CD4-positive, alpha-beta T cell treated with Interleukin-6 for 4 hours (primary cell): ENCODE results near the gene ACR.
A peak's percentile ranks its signal among the peaks of the same experiment; 100 is the strongest.

Experiments
- DNase-seq: peaks from one replicate; pipeline ENCODE4 v3.0.0-alpha.2; 2020; ENCODE audit warnings: mixed read lengths

Gene ACR

DNA sequence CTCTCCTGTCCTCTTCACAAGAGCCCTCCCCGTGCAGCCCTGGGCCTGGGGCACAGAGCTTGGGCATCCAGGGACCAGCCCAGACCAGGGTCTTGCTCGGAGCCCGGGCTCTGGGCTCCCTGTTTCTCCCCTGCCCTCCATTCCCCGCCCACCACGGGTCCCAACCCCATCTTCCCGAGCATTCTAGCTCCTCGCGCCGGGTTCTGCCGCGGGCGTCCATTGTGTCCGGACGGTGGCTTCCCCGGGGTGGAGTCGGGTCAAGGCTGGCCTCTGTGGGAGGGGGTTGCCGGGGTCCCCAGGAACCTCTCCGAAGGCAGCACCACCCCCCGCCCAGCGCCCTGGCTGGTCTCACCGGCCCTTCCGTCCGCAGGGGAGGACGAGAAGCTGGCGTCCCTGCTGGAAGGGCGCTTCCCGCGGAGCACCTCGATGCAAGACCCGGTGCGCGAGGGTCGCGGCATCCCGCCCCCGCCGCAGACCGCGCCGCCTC lies 18.1 kb upstream of the ACR start:
- DNase-seq: no peak

GRCh38 chr22:50720301-50721256 lies 17.4 kb upstream of the ACR start:
- no peak for DNase-seq

DNA sequence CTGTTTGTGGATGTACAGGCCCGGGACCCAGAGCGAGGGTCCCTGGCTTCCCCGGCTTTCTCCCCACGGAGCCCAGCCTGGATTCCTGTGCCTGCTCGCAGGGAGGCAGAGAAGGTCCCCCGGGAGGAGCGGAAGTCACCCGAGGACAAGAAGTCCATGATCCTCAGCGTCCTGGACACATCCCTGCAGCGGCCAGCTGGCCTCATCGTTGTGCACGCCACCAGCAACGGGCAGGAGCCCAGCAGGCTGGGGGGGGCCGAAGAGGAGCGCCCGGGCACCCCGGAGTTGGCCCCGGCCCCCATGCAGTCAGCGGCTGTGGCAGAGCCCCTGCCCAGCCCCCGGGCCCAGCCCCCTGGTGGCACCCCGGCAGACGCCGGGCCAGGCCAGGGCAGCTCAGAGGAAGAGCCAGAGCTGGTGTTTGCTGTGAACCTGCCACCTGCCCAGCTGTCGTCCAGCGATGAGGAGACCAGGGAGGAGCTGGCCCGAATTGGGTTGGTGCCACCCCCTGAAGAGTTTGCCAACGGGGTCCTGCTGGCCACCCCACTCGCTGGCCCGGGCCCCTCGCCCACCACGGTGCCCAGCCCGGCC lies 16.7 kb upstream of the ACR start:
- no peak for DNase-seq

- DNase-seq: no peak
These were observed 15.8 kb upstream of the ACR start for GRCh38 chr22:50722048-50722701.

GRCh38 chr22:50722716-50723428 lies 15.1 kb upstream of the ACR start:
- DNase-seq: no peak

DNA sequence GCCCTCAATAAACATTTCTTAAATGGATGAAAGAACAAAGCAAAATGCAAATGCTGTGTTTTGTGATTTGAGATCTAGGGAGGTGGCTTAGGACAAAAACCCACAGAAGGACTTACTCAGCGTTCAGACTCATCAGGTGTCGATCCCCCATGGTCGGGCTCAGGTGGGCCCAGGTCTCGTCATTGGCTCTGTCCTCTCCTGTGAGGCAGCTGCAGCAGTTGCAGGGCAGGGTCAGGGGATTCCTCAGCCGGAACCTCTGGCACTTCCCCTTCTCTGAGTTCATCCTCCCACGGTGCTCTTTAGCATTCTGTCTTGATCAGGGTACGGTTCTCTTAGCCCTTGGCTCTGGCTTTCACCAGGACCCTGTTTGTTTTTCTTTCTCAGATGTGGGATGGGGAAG lies 14.0 kb upstream of the ACR start:
- DNase-seq: no peak

DNA sequence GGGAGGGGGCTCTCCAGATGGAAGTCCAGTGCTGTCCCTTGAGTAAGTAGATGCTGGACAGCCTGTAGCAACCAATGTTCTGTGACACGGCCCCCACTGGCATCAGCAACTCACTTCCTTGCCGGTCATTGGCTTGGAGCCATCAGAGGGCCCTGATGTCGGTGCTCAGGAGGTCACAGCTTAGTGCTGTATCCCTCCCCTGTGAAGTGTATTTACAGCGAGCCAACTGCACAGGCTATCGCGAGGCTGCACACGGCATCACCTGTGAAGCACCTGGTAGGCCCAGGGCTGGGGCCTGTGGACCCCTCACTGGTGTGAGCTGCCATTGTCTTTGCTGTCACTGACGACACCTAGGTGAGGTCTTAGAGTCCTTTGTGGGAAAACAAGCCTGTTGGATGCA lies 13.4 kb upstream of the ACR start:
- DNase-seq: no peak

GRCh38 chr22:50725597-50725996 lies 12.4 kb upstream of the ACR start:
- no peak for DNase-seq

- DNase-seq: no peak
These were observed 11.2 kb upstream of the ACR start for GRCh38 chr22:50726643-50727340.

DNA sequence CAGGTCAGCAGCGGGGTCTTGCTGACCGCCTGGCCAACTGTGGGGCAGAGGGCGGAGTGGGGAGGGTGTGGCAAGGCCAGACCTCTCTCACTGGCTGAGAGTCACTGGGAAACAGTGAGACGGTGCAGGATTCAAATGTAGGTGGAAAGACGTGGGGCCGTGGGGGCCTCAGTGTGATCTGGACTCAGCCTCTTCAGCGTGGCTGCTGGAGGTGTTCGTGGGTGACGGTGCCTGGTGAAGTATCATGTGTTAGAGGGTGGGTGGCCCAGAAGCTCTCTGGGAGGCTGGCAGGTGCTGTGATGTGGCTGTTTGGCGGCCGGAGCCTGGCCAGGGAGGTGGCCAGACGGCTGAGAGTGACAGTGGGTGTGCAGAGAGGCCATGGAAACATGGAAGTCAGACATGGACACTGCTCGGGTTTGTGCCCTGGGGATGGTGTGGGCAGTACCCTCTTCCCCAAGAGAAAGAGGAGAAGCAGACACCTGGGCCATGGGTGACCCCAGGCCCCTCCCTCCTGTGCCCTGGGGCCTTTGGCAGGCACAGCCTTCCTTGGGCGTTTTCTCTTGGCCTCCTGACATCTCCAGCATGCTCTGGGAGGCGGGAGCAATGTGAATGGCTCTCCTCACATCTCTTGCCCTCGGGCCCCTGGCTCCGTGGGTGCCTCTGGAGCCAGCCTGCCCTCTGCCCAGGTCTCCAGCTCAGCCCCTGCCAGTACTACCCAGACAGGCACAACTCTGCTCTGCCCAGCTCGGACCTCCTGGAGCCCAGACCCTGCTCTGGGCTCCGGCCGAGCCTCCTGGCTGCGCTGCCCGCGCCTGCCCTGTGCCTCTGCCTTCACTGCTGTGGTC lies 10.1 kb upstream of the ACR start:
- no peak for DNase-seq

DNA sequence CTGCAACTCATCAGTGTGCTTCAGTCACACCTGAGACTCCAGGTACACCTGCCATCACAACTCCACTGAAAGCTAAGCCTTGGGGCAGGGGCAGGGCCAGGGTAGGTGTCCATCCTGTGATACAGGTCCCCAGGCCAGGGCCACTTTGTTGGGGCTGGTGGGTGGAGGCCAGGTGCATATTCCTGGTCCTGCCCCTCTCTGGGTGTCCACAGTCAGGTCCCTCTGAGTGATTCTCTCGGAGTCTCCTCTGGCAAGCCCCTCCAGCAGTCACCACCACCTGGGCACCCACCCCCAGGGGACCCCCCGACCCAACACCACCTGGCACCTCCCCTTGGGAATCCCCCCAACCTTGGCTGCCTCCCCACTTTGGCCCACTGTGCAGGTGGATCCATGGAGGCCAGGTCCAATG lies 9.5 kb upstream of the ACR start:
- no peak for DNase-seq

DNA sequence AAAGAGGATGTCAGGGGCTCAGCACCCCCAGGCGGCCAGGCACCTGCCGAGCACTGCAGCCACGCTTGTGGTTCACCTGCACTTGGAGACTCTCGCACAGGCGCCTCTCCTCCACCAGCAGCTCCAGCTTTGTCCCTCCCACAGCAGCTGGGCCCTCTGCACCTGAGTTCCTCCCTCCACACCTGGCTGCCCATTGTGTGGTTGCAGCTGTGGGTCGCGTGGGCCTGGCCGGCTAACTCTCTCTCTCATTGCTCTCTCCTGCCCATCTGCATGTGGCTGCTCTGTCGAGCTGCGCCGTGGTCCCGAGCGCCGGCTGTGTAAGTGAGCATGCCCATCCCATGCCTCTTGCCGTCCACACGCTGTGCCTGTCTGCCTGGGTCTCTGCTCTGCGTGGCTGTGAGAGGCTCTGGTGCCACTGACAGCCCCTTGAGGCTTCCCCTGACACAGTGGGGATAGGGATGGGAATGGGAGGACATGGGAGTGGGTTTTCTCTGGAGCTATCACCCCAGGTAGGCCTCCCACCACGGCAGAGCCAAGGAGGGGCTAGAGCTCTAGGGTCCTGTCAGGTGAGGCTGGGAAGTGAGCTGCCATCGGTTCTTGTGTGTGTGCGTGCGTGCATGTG lies 8.5 kb upstream of the ACR start:
- no peak for DNase-seq

DNA sequence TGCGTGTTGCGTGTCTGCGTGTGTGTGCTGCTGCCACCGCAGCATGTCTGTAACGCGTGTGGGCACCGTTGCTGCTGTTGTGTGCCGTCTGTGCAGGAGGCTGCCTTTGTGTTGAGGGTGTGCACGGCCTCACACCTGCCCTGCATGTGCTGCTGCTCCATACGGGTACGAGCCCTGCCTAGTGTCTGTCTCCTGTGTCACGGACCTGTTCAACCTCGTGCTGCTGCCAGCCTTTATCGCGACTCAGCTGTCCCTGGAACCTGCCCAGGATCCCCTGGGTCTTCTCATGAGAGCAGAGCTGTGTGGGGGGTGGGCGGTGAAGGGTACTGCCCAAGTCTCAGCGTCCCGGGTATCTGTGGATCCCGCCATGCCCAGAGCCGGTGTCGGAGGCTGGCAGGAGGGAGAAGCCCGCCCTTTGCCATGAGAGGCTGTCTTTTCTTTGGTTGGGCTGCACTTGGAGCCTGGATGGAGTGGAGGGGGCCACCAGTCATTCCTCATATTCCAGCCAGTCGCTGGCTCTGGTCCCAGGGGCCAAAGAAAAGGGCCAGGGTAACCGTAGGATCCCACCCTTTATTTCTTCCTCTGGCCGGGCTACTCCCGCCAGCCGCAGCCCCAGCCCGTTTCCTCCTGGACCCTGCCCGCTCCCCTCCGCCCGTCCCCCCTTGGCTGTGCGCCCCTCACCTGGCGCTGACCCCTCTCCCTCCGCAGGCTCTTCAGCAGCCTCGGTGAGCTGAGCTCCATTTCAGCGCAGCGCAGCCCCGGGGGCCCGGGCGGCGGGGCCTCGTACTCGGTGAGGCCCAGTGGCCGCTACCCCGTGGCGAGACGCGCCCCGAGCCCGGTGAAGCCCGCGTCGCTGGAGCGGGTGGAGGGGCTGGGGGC lies 7.8 kb upstream of the ACR start:
- DNase-seq: no peak

GRCh38 chr22:50730941-50731661 lies 6.9 kb upstream of the ACR start:
- no peak for DNase-seq

GRCh38 chr22:50731811-50732624 lies 6.0 kb upstream of the ACR start:
- DNase-seq: peak; percentile 75

DNA sequence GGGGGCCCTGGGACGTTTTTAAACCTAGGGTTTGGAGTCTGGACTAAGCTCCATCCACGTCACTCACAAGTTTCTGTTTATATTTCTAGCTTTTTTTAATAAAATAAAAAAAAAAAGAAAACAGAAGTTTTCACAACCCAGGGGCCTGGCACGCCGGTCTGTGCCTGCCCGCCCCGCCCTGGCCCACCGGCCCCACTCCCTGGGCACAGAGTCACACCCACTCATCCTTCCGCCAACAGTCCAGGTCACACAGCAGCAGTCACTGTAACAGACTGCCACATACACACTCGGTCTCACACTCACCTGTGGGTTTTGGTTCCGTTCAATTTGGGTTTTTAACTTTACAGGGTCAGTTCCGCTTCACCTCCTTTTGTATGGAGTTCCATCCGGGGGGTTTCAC lies 5.3 kb upstream of the ACR start:
- DNase-seq: no peak

GRCh38 chr22:50733521-50734342 lies 4.3 kb upstream of the ACR start:
- DNase-seq: no peak
